Activated T-helper 1 cell treated with Interleukin-2 at 50 U/mL for 16 hours (primary cell): ENCODE results near the gene CA10.

ENCODE experiments used
- DNase-seq: peaks from one replicate; pipeline ENCODE4 v3.0.0-alpha.2; 2020; ENCODE audit warnings: low read depth

The CA10 gene

DNA sequence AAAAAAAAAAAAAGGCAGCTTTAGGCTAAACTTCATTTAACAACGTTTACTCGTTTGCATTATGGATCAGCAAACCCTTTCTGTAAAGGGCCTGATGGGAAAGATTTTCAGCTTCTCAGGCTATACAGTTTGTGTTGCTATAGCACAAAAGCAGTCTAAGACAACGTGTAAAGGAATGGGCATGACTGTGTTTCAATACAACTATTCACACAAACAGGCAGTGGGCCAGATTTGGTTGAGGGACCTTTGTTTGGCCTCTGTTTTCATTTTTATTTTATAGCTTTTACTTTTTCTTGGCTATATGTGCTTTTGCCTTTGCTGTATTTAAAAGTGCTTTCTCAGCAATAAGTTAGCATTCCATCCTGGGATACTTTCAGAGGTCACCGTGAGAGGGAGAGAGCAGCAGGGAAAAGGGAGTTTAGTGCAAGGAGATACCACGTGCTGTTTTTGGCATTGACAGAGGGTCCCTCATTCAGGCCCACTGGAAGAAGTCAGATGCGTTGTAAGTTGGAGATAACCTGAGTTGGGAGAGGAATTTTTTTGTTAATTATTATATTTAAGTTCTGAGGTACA, 562.6 kb downstream of the CA10 start:
- DNase-seq = no peak

- no peak for DNase-seq
These were observed 568.4 kb downstream of the CA10 start for GRCh38 chr17:51590071-51590656.

- no peak for DNase-seq
These were observed 570.5 kb downstream of the CA10 start for GRCh38 chr17:51588063-51588462.

DNA sequence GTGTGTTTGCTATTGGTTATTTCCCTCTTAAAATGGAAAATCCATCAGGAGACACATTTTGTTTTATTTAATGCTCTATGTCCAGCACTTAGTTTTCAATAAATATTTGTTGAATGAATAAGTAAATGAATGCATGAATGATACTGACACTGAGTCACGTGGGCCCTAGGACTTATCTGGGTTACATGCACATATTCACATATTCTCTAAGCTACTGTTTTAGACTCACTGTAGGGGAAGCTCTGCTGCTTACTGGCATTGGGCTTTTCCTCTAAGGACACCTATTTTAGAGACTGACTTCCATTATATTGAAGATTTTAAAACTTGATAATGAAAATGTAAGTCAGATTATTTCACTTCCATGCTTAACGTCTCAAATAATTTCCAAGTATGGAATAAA, 571.0 kb downstream of the CA10 start:
- DNase-seq = no peak

- no peak for DNase-seq
These were observed 572.9 kb downstream of the CA10 start for GRCh38 chr17:51585514-51586104.

DNA sequence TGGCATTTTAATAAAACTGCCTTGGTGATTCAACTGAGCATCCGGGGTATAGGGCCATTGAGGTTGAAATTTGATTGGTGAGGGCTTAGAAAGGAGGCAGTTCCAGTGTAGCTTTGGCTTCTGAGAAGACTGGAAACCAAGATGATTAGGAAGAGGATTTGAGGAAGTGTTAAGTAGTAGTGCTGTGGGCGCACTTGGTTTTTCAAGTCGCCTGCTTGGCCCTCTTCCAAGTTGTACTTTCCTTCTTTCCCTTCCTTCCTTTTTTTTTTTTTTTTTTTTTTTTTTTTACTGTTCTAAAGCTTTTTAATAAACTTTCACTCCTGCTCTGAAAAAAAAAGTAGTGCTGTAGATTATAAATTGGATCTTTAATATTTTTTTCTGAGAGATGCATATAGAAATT, 577.6 kb downstream of the CA10 start:
- no peak for DNase-seq
